GM12801 (cell line): ENCODE data around the gene BMP15.

Experiments used
- CTCF ChIP-seq: IDR thresholded peaks from one replicate; pipeline ENCODE4 v1.5.1; 2011; ENCODE audit warnings: control low read depth; ENCODE audit not compliant: insufficient read length; ENCODE audit errors: extremely low read depth

Gene BMP15

GRCh38 chrX:50888884-50889283, 21.7 kb upstream of the BMP15 start:
- TF ChIP-seq CTCF, result no peak

- no peak for TF ChIP-seq CTCF
Observed at GRCh38 chrX:50889582-50889981, 21.0 kb upstream of the BMP15 start.

GRCh38 chrX:50893047-50893446, 17.5 kb upstream of the BMP15 start:
- TF ChIP-seq CTCF, result no peak

- TF ChIP-seq CTCF, result no peak
Observed at GRCh38 chrX:50893466-50893865, 17.1 kb upstream of the BMP15 start.

GRCh38 chrX:50905334-50905733, 5.2 kb upstream of the BMP15 start:
- no peak for TF ChIP-seq CTCF

GRCh38 chrX:50913520-50913919, 3.0 kb downstream of the BMP15 start:
- TF ChIP-seq CTCF, result no peak

- TF ChIP-seq CTCF, result no peak
Observed at GRCh38 chrX:50920132-50920531, 9.6 kb downstream of the BMP15 start.

- TF ChIP-seq CTCF, result no peak
Observed at GRCh38 chrX:50927127-50927526, 16.6 kb downstream of the BMP15 start.
